HG02973 (cell line): ENCODE data around the gene SUN3.
A peak's percentile ranks its signal among the peaks of the same experiment; 100 is the strongest.

ENCODE experiments used
- ATAC-seq: cut with Tn5 transposase; IDR thresholded peaks from one replicate; pipeline ENCODE4 v1.9.1; 2021; ENCODE audit warnings: moderate library complexity; ENCODE audit not compliant: unreplicated experiment

SUN3 gene, protein sequence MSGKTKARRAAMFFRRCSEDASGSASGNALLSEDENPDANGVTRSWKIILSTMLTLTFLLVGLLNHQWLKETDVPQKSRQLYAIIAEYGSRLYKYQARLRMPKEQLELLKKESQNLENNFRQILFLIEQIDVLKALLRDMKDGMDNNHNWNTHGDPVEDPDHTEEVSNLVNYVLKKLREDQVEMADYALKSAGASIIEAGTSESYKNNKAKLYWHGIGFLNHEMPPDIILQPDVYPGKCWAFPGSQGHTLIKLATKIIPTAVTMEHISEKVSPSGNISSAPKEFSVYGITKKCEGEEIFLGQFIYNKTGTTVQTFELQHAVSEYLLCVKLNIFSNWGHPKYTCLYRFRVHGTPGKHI

DNA sequence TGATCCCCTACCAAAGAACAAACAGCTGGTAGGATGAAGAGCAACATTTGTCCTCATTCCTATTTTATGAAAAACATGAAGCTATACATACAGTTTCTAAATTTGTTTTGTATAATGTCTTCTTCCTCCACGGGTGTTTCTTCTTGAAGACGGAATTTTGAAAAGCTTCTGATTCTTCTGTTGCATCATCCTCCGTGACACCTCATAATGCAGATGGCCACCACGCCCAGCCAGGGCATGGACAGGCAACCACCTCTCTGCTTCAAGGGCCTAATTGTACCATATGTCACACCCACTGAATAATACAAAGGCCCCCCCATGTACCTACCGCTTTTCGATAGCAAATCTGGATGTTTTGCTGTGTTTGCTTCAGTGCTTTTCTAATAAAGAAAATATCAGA lies at the start of gene SUN3:
Gene SUN3 (minus strand): TSS at position 170 of the 400 bp plus-strand sequence. CDS start 169 bp downstream, at position 1.
- ATAC-seq, result no peak

DNA sequence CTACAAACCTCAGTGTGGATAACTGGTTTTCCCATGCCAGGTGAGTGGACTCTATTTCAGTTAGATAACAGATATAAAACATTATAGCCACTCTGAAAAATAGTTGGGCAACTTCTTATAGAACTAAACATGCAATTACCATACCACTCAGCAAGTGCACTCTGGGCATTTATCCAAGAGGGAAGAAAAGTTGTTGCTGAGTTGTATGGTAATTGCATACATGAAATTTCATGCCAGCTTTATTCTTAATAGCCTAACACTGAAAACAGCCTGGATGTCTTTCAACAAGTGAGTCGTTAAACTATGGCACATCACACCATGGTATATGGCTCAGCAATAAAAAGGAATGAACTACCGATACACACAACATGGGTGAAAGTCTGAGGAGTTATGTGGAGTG lies 49.6 kb upstream of the SUN3 start:
- no peak for ATAC-seq

DNA sequence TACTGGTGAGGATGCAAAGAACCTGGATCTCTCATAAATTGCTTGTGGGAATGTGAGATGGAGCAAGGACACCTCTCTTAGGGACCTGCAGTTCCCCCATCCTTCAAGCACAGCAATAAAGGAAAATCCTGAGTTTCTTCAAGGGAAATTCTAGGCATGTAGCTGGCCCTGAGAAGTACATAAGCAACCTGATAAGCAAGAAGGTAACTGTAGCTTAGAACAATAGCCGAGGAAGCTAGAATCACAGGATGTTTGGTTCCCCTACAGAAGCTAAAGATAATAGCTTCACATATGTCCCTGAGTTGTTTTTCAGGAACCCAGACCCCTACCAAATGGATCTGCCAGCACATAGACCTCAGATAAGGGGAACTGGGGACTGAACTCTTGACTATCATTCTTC lies 48.5 kb upstream of the SUN3 start:
- ATAC-seq, result no peak

DNA sequence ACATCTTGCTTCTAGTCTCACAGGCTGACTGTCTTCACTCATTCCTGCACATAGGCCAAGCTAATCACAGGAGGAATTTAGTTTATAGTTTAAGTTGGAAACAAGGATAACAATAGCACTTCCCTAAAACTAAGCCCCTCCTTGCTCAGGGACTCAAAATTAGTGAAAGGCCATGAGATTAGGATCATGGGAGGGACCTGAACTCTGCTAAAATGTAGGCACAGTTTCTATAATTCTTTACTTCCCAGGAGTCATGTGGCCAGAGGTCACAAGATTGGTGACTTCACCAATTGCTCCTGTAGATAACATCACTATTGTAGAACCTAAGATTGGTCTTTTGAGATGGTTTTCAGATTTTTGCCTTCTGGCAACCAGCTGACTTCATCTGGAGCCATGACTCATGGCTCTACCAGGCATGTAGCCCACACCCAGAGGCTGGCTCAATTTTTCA lies 45.3 kb upstream of the SUN3 start:
- ATAC-seq, result no peak

DNA sequence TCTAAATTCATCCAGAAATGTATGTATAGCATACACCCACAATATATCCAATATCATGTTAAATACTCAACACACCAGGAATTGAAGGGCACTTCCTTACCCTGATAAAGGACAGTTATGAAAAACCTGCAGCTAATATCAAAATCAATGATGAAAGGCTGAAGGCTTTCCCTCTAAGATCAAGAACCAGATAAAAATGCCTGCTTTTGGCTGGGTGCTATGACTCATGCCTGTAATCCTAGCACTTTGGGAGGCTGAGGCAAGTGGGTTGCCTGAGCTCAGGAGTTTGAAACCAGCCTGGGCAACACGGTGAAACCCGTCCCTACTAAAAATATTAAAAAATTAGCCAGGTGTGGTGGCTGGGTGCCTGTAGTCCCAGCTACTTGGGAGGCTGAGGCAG lies 38.6 kb upstream of the SUN3 start:
- ATAC-seq, result no peak

DNA sequence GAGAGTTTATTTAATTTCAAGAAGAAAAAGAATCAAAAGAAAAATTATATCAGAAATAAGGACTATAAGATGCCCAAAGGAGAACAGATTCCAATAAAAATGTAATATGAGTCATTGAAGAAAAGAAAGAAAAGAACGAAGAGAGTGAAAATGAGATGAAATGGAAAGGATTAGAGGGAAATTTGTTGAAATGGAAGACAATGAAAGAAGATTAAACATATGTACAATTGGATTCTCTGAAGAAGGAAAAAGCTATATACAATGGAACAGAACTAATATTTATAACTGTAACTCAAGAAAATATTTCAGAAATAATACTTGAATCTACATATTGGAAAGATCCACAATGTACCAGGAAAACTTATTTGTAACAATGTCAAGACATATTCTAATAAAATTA lies 35.1 kb upstream of the SUN3 start:
- ATAC-seq, result no peak

DNA sequence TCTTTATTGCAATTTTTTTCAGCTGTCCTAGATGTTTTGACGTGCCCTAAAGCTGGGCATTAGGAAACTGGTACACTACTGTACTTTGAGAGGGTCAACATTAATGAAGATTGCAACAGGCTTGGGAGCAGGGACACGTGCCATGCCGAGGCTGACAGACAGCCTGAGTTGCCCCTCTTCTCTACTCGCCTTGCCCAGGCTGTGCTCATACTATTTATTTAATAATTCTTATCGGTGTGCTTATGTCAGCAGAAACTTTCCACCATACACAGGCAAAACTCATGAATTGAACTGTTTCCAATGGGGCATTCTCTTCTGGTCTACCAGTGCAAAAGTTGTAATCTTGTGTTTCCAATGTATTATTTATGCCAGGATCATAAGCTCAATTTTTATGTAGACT lies 30.8 kb upstream of the SUN3 start:
- ATAC-seq, result no peak

DNA sequence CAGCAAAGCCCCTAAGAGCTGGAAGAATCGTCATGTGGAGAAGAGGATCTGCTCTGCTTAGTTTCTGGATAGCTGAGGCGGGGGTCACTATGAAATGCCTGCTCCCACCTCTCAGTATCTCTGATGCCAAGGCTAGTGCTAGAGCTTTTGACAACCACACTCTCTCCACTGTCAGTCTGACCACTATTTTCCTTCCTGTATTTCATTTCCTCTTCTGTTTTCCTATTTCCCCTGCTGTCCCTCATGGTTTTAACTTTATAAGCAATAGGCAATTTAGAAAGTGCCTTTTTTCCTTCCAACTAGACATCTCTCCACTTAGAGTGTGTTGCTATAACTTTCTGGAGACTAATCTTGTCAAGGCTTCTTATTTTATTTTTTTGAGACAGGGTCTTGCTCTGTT lies 30.1 kb upstream of the SUN3 start:
- ATAC-seq, result no peak

DNA sequence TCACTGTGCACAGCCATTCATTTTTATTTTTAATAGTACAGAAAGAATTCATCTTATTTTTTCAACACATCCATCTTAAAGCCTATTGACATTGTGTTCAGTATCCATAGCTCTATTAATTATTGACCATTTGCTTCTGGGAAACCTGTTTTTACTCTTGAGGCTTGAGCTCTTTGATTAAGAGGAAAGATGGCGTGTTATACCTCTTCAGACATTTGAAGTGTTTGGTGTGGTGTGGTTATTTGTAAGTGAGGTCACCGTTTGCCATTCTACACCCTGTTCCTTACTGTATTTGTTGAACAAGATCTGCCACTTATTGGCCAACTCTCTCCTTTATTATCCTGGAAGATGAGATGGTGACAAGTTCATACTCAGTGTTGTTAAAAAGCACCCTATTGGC lies 24.8 kb upstream of the SUN3 start:
- ATAC-seq, result no peak

DNA sequence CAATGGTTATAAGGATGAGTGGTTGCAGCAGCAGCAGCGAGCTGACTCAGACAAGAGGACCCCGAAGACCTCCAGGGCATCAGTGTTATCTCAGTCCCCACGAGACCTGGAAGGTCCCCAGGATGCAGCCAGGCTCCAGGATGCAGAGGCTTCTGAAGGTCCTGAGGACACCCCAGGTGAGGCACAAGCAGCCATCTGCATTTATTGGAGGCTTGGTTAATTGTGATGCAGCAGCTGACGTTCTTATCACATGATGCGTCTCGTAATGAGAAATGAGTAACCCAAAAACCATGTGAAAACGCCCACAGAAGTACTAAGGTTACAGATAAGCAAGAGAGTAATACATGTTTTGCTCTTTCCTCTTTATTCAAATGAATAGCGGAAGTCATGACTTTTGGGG lies 23.8 kb upstream of the SUN3 start:
- ATAC-seq, result no peak

DNA sequence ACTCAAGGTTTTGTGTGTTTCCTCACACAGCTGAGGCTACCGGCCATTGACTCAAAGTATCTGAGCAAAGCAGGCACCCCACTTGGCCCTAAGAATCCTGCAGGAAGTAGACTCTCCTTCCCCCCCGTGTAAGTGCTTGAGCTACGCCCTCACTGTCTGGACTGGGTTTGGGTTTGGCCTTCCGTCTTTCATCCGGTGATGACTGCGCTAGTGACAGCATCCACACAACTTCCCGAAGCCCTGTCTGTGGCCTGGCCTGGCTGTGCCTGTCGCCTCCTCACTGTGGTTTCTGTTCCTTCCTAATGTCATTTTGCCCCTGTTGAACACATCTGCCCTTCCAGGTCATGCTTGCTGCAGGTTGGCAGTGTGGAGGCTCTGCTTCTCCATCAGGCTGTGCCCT lies 20.9 kb upstream of the SUN3 start:
- no peak for ATAC-seq

DNA sequence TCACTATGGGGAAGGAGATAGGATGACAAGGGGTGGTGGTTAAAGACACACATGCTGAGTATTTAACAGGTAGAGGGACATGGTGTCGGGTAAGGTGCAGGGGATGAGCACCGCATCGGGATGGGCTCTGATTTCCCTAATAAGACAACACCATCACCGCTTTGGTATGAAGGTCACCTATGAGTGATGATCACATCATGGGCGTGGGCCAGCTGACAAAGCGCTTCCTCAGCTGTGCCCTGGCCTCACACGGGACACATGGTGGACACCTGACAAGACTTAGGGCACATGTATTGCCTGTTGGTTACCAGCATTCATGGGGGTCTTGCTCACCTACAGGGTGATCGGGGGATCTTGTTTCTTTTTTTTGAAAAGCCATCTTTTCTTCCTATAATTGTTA lies 19.2 kb upstream of the SUN3 start:
- no peak for ATAC-seq

DNA sequence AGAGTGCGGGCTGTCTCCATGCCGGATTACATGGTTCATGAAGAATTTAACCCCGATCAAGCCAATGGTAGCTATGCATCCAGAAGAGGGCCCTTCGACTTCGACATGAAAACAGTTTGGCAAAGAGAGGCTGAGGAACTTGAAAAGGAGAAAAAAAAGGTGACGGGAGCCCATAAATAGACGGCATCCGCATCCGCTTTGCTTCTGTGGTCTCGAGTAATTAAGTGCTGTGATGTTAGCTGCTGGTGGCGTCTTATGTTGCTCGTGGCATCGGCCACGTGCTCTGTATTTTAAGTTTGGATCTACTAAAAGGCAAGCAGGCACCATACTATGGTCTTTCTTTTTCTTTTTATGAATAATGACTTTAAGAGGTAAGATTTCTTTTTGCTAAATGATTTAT lies 17.6 kb upstream of the SUN3 start:
- peak; percentile 75 for ATAC-seq

DNA sequence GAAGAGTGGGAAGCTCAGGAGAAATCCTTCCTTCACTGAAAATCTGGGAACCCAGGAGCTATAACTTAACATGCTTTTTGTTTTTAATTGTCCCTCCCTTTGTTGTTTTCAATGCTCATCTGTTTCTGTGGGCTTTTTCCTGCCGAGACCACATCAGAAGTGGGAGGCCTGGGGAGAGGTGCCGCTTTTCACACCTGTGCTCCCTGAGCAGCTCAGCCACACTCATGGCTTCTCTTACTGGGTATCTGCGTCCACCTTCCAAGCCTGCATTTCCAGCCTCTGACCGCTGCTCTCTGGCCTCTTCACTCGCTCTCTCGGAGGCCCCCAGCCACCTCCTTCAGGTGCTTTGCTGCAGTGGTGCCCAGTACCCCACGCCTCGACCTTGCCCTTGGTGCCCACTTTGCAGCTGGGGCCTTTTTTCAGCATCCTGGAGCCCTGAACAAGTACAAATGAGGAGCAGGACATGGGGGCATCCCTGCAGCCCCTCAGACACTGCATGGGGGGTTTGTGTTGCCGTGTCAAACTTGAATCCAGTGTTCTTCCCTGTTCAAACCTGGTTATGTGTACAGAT lies 16.4 kb upstream of the SUN3 start:
- ATAC-seq, result no peak

DNA sequence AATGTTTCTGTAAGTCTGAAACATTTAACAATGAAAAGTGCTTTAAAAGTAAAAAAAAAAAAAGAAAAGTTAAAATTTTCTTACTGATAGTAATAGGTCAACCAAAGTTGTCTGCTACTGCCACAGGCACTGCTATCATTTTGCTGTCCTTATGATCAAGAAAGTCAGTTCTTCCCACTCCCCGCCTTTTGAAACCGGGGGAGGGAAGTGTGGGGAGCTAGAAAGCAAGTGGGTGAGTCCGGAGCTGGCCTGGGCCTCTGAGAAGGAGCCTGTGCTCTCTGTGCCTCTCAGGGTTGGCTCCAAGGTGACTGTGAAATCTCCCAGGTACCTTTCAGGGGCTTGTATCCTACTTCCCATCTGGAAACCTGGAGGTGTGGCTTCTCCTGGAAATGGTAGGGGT lies 13.7 kb upstream of the SUN3 start:
- no peak for ATAC-seq

DNA sequence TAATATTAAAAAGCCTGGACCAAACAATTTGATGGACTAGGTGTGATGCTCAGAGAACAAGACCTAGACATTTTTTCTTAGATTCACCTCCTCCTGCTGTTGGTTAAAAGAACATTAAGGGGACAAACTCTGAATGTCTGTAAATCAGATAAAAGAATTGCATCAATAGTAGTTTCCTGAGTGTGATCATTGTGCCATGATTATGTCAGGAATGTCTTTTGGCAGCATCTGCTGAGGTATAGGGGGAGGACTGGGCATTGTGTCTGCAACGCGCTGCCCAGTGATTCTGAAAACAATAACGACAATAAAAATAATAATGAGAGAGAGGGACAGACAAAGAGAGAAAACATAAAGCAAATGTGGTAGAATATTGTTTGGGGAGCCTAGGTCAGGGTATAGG lies 13.3 kb upstream of the SUN3 start:
- ATAC-seq, result no peak

DNA sequence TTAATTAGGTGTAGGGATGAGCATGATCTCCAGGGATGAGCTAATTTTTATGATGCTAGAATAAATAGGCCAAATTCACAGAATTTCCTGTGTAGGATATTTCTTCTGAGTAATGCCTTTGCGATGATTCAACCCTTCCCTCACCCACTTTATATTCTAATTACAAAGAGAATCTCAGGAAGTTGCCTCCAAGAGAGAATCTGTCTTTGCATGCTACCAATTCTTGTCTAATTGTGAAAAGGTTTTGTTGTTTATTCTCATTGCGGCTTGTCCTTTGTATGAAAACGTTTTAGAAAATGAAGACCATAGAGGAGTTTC lies 12.7 kb upstream of the SUN3 start:
- ATAC-seq, result no peak

DNA sequence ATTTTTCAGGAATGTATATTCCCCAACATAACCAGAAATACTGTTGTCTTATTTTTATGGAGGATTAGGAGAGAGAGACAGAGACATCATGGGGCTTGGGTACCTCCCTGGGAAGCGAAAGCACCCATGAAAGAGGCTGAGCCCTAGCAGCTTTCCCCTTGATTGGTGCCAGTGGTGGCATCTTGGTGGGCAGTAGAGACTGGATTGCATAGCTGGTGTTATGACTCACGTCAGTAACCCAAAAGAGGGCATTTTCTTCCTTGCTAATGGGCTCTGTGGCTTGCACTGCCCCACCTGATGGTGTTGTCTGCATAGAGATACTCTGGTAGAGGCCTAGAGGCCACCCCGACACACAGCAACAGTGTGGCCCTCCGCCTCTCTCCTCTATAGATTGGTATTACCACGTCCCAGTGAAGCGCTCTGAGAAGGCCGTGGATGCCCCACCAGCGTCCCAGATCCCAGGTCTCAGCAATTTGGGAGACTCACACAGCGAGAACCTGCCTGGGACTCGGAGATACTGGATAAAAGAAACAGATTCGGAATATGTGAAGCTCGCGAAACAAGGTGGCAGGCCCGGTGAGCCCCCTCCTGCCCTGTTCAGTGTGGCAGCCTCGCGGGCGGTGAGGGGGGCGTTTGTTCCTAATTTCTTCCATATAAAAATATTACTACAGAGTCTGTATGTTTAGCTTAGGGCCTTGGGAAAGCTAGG lies 12.2 kb upstream of the SUN3 start:
- no peak for ATAC-seq

DNA sequence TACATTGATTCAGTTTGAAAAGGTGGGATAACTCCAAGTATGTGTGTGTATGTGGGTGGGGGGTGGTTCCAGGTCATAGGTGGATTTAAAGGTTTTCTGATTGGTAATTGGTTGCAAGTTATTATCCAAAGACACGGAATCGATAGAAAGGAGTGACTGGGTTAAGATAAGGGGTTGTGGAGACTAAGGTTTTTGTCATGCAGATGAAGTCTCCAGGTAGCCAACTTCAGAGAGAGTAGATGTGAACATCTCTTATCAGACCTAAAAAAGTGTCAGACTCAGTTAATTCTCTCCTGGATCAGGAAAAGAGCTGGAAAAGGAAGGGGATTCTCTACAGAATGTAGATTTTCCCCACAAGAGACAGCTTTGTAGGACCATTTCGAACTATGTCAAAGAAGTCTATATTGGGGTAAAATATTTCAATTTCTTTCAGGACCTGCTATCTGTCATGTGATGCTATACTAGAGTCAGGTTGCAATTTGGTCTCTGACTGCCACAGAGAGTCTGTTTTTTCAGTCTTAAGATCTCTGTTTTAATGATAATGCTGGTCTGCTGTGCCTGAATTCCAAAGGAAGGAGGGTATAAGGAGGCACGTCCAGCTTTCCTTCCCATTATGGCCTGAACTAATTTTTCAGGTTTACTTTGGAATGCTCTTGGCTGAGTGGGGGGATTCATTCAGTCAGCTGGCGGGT lies 10.1 kb upstream of the SUN3 start:
- ATAC-seq, result no peak

DNA sequence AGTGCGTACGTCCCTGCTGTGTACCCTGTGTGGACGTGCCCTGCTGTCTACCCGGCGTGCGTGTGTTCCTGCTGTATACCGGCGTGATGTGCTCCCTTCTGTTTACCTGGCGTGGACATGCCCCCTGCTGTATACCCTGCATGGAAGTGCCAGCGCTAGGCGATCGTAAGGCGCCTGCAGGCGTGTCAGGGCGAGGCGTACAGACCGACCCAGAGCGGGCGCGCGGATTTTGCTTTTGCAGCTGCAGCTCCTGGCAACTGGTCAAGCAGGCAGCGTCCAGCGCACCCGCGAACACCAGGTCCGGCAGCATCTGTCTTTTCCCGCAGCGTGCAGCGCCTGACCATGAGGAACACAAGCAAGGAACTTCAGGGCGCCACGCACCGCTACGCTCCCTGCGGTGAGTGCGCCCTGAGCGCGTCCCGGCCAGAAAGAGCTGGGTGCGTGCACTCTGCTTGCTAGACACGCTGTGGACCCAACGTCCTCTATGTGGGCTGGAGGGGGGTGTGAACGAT lies 7.1 kb upstream of the SUN3 start:
- no peak for ATAC-seq

DNA sequence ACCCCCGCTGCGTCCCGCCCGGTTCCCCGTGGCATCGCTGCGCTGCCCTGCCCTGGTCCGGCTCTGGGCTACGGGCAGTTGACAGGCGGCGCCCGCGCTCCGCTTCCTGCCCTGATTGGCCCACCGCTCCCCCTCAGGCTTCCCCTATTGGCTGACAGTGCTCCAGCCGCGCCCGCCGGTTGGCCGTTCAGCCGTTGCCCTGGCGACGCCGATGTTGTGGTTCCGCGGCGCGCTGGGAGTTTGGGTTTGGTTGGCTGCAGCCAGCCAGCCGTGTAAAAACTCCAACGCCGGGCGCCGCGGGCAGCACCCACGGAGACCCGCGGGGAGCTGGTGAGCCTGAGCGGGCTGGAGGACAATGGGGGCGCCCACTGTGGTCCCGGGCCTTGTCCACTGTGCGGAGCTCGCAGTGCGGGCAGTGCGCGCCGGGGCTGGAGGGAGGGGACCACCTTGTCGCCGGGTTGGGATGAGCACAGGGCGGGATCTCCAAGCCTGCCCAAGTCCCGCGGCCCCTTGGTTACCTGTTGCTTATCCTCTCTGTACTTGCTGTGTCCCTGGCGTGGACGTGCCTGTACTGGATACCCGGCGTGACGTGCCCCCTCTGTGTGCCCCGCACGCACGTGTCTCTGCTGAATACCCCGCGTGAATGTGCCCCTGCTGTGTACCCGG lies 6.5 kb upstream of the SUN3 start, which contains the start of gene C7orf57:
Gene C7orf57 (plus strand): TSS at position 243 of the 666 bp plus-strand sequence. CDS start 766 bp downstream, outside the sequence.
- peak; percentile 98 for ATAC-seq
